Stomach (tissue), 9 donors: ENCODE results near the gene TOP3B. TPM values are rescaled to one million over a fixed set of nuclear protein-coding genes. Genes with fewer than 3 reads are reported as not detected.

ENCODE experiments used
- DNase-seq, 2 donors: peaks; one replicate each; pipeline versions ENCODE4 v3.0.0 to v3.0.0-alpha.2; 2013 to 2019
- H3K27ac ChIP-seq, 5 donors: fragments of 200-600 bp in 4 of 5; sonication (generic) in 4 of 5; one replicate each; pipeline ENCODE4 v1.5.1; 2013 to 2019; ENCODE audit warnings: mild to moderate bottlenecking in 1 of 5, moderate library complexity in 1 of 5
- H3K27me3 ChIP-seq, 3 donors: fragments of 200-600 bp; sonication (generic); one replicate each; pipeline ENCODE4 v1.5.1; 2017 to 2019; ENCODE audit warnings: mixed run types in 1 of 3
- H3K36me3 ChIP-seq, 4 donors: fragments of 200-600 bp; sonication (generic); 1 replicate in 3 of 4; 2 replicates in 1 of 4; pipeline ENCODE4 v1.5.1; 2016 to 2019
- H3K4me1 ChIP-seq, 4 donors: fragments of 200-600 bp; sonication (generic); one replicate each; pipeline ENCODE4 v1.5.1; 2016 to 2019
- H3K4me3 ChIP-seq, 4 donors: fragments of 200-600 bp; sonication (generic) in 3 of 4; one replicate each; pipeline ENCODE4 v1.5.1; 2016 to 2019; ENCODE audit warnings: mild to moderate bottlenecking in 1 of 4
- H3K9me3 ChIP-seq, 4 donors: fragments of 200-600 bp; sonication (generic); one replicate each; pipeline ENCODE4 v1.5.1; 2016 to 2019
- CTCF ChIP-seq, 7 experiments: fragments of 450-650 bp in 4 of 7; fragments of 200-600 bp in 3 of 7; sonication (generic) in 3 of 7; IDR thresholded peaks; one replicate each; pipeline ENCODE4 v1.5.1; 2016 to 2019; ENCODE audit warnings: antibody characterized with exemption in 7 of 7, control low read depth in 2 of 7, mild to moderate bottlenecking in 1 of 7
- EP300 ChIP-seq: sonication (generic); formaldehyde crosslinking; IDR thresholded peaks from one replicate; pipeline ENCODE4 v1.6.1; 2017; ENCODE audit warnings: antibody characterized with exemption
- POLR2A ChIP-seq, 4 donors: fragments of 450-650 bp; IDR thresholded peaks; one replicate each; pipeline ENCODE4 v1.6.1; 2016; ENCODE audit warnings: antibody characterized with exemption in 4 of 4, control low read depth in 2 of 4, mild to moderate bottlenecking in 1 of 4, moderate library complexity in 1 of 4
- POLR2AphosphoS5 ChIP-seq, 3 donors: sonication (generic); formaldehyde crosslinking; IDR thresholded peaks; one replicate each; pipeline ENCODE4 v1.6.1; 2016; ENCODE audit warnings: antibody characterized with exemption in 3 of 3
- WGBS, 5 donors: extraction: QIAGEN DNeasy Blood & Tissue Kit in 3 of 5; methylation state at CpG; one replicate each; pipeline versions ENCODE4 v1.1.5 to v1.1.7; 2013 to 2018; 5-methylcytosine and 5-hydroxymethylcytosine counted together
- intact Hi-C: fragments of 100-400 bp; cut with DNase I; formaldehyde crosslinking; loops from one replicate; pipeline ENCODE4 v1.15.1; 2023; ENCODE audit warnings: low total_unique reads
- polyA plus RNA-seq, 3 donors: library from polyadenylated mRNA; stranded (reverse); fragments of 200-250 nt; gene quantifications; one replicate each; pipeline ENCODE4 v1.2.3, GENCODE V29; 2013
- total RNA-seq, 5 donors: library from RNA; depleted of rRNA; stranded (reverse); fragments of >200 nt; gene quantifications; one replicate each; pipeline versions ENCODE4 v1.1.0 to v1.2.3, GENCODE V29; 2014 to 2016
- donor health status: healthy with polysubstance abuse.
- donor health status: Bipolar disorder and iron deficiency.
- donor health status: healthy.

The TOP3B gene
- total and polyA plus RNA-seq, 8 donors = 3.8 to 509 (median 25.6) TPM

GRCh38 chr22:22020425-22020852 lies 37.9 kb upstream of the TOP3B start:
- TF ChIP-seq EP300 (no peak), POLR2A (IDR thresholded peaks at IDR 0.05) (no peak), POLR2AphosphoS5 (IDR thresholded peaks at IDR 0.05) (no peak), CTCF (IDR thresholded peaks at IDR 0.05) (no peak)
- Histone ChIP-seq H3K9me3 (no peaks in the 10 kb centered on the region), H3K4me1 (no peaks in the 10 kb centered on the region), H3K27ac (no peak overlapping the region), H3K27me3 (peaks cover 0 to 3% (median 0%) of the 10 kb centered on the region in 3 donors), H3K36me3 (no peaks in the 10 kb centered on the region), H3K4me3 (no peak overlapping the region)
- WGBS, 5 donors = 78 to 88% (median 84%) methylated on average over 2 of the region's 2 CpGs
- intact Hi-C loops = no loop called here
- no peak for DNase-seq

- WGBS, 5 donors = 80 to 90% (median 85%) methylated on average over 7 of the region's 7 CpGs
- Histone ChIP-seq H3K27me3 (peaks cover 0 to 3% (median 0%) of the 10 kb centered on the region in 3 donors), H3K4me3 (no peak overlapping the region), H3K27ac (no peak overlapping the region), H3K4me1 (no peaks in the 10 kb centered on the region), H3K36me3 (no peaks in the 10 kb centered on the region), H3K9me3 (no peaks in the 10 kb centered on the region)
- DNase-seq = no peak
- intact Hi-C loops = no loop called here
- TF ChIP-seq CTCF (IDR thresholded peaks at IDR 0.05) (no peak), POLR2A (IDR thresholded peaks at IDR 0.05) (no peak), POLR2AphosphoS5 (IDR thresholded peaks at IDR 0.05) (no peak), EP300 (no peak)
Measured at GRCh38 chr22:22019659-22020424, 37.3 kb upstream of the TOP3B start.

GRCh38 chr22:22018825-22019658 lies 36.5 kb upstream of the TOP3B start:
- H3K27me3 ChIP-seq = peaks cover 0 to 3% (median 0%) of the 10 kb centered on the region in 3 donors
- no peaks in the 10 kb centered on the region for H3K4me1 ChIP-seq

More at GRCh38 chr22:22018825-22019658, 36.5 kb upstream of the TOP3B start:
- Histone ChIP-seq H3K9me3 (no peaks in the 10 kb centered on the region), H3K27ac (no peak overlapping the region), H3K4me3 (no peak overlapping the region), H3K36me3 (no peaks in the 10 kb centered on the region)
- no peak for DNase-seq
- WGBS, 5 donors = 89 to 96% (median 92%) methylated on average over 10 of the region's 10 CpGs
- intact Hi-C loops = no loop called here
- TF ChIP-seq EP300 = no peak
- no peak for TF ChIP-seq POLR2AphosphoS5 (IDR thresholded peaks at IDR 0.05)
- TF ChIP-seq CTCF (IDR thresholded peaks at IDR 0.05) = no peak
- TF ChIP-seq POLR2A (IDR thresholded peaks at IDR 0.05) = no peak
